Caco-2 (cell line): ENCODE results near the gene RGS10. TPM values are rescaled to one million over a fixed set of nuclear protein-coding genes. Genes with fewer than 3 reads are reported as not detected.

Source experiments
- BruUV-seq: library from RNA; stranded (reverse); fragments of 400-500 nt; replicated peaks from 2 replicates; lab custom pipeline; 2021; lab: Mats Ljungman, UMichigan
- CTCF ChIA-PET: fragments of 300-600 bp; sonication (Branson Sonifier 250); formaldehyde crosslinking; loops from one replicate; lab custom pipeline; 2022; ENCODE audit warnings: antibody characterized with exemption; lab: Charles Lee
- POLR2A ChIA-PET: fragments of 300-600 bp; sonication (Branson Sonifier 250); formaldehyde crosslinking; loops from one replicate; lab custom pipeline; 2022; ENCODE audit warnings: antibody characterized with exemption; lab: Charles Lee
- DNase-seq, 2 experiments: peaks; one replicate each; pipeline versions ENCODE4 v3.0.0 to v3.0.0-alpha.2; 2020 to 2022
- H3K27me3 ChIP-seq: replicated peaks from 2 replicates; pipeline ENCODE4 v1.6.0; 2011; ENCODE audit warnings: low read length; ENCODE audit not compliant: control insufficient read depth, insufficient read depth
- H3K36me3 ChIP-seq: 2 replicates; pipeline ENCODE4 v1.5.1; 2011; ENCODE audit warnings: low read length; ENCODE audit not compliant: control insufficient read depth, insufficient read depth
- H3K4me1 ChIP-seq: fragments of 250-450 bp; sonication (Bioruptor Pico); 2 replicates; pipeline ENCODE4 v1.5.1; 2020; ENCODE audit warnings: mild to moderate bottlenecking
- H3K4me3 ChIP-seq: 2 replicates; pipeline ENCODE4 v1.5.1; 2011; ENCODE audit warnings: low read depth, mild to moderate bottlenecking, control low read depth, low read length
- H3K9me3 ChIP-seq: fragments of 250-450 bp; sonication (Bioruptor Pico); 2 replicates; pipeline ENCODE4 v1.5.1; 2020; ENCODE audit warnings: mild to moderate bottlenecking, moderate library complexity
- H3K27ac Mint-ChIP-seq: one replicate; pipeline ENCODE4 v1.8.0; 2022; ENCODE audit warnings: mixed read lengths; ENCODE audit not compliant: unreplicated experiment
- H3K27me3 Mint-ChIP-seq: one replicate; pipeline ENCODE4 v1.8.0; 2022; ENCODE audit warnings: mixed read lengths; ENCODE audit not compliant: insufficient read depth, unreplicated experiment
- H3K36me3 Mint-ChIP-seq: one replicate; pipeline ENCODE4 v1.8.0; 2022; ENCODE audit warnings: mild to moderate bottlenecking, mixed read lengths; ENCODE audit not compliant: insufficient read depth, unreplicated experiment
- H3K4me1 Mint-ChIP-seq: one replicate; pipeline ENCODE4 v1.8.0; 2022; ENCODE audit warnings: low read depth, mixed read lengths; ENCODE audit not compliant: unreplicated experiment
- H3K4me3 Mint-ChIP-seq: one replicate; pipeline ENCODE4 v1.8.0; 2022; ENCODE audit warnings: mild to moderate bottlenecking, moderate library complexity, mixed read lengths; ENCODE audit not compliant: unreplicated experiment
- H3K9me3 Mint-ChIP-seq: one replicate; pipeline ENCODE4 v1.8.0; 2022; ENCODE audit warnings: mixed read lengths; ENCODE audit not compliant: unreplicated experiment
- CTCF ChIP-seq, 2 experiments: fragments of 200-600 bp in 1 of 2; IDR thresholded peaks; 1 replicate in 1 of 2; 2 replicates in 1 of 2; pipeline versions ENCODE4 v1.5.1 to v1.8.0; 2011 to 2022; ENCODE audit warnings: antibody characterized with exemption in 1 of 2, control low read depth in 1 of 2, inconsistent platforms in 1 of 2, low read depth in 1 of 2, low read length in 1 of 2, mild to moderate bottlenecking in 1 of 2, moderate library complexity in 1 of 2; ENCODE audit not compliant: insufficient read depth in 1 of 2, severe bottlenecking in 1 of 2, unreplicated experiment in 1 of 2
- intact Hi-C: fragments of 100-400 bp; cut with micrococcal nuclease; formaldehyde crosslinking; loops from one replicate; pipeline ENCODE4 v1.10.0; 2022; ENCODE audit not compliant: unreplicated experiment
- total RNA-seq: library from RNA; stranded (reverse); gene quantifications from 2 replicates; pipeline ENCODE4 v1.2.3, GENCODE V29; 2022

The RGS10 gene
- total RNA-seq, 1 experiment from 2014 or later = 23.2 TPM

GRCh38 chr10:119505131-119505551 lies 37.4 kb downstream of the RGS10 start:
- Mint-ChIP-seq H3K36me3 (no peaks in the 10 kb centered on the region), H3K4me3 (no peak overlapping the region), H3K27me3 (no peaks in the 10 kb centered on the region), H3K27ac (no peak overlapping the region), H3K9me3 (no peaks in the 10 kb centered on the region), H3K4me1 (no peaks in the 10 kb centered on the region)
- H3K27me3 ChIP-seq = no peaks in the 10 kb centered on the region; the same call in 1 of the 2 replicates
- H3K9me3 ChIP-seq = no peaks in the 10 kb centered on the region
- no peak for TF ChIP-seq CTCF (IDR thresholded peaks at IDR 0.05; ENCODE audit: insufficient read depth in 1 of 2, low read depth in 1 of 2, low read length in 1 of 2, severe bottlenecking in 1 of 2, unreplicated experiment in 1 of 2)
- no TSS peak for BruUV-seq
- POLR2A ChIA-PET = no interaction called here
- H3K36me3 ChIP-seq = no peaks in the 10 kb centered on the region
- CTCF ChIA-PET = interaction anchor here (1.5 kb wide), 1 partner anchor 16 kb away, joined by 3 read pairs; no protein-coding TSS in a partner anchor
- H3K4me3 ChIP-seq = no peak overlapping the region
- intact Hi-C loops = no loop called here
- H3K4me1 ChIP-seq = no peaks in the 10 kb centered on the region
- DNase-seq = no peak

GRCh38 chr10:119504651-119505050 lies 37.9 kb downstream of the RGS10 start:
- Histone ChIP-seq H3K9me3 (no peaks in the 10 kb centered on the region), H3K4me1 (no peaks in the 10 kb centered on the region), H3K36me3 (no peaks in the 10 kb centered on the region), H3K4me3 (no peak overlapping the region), H3K27me3 (no peaks in the 10 kb centered on the region; the same call in 1 of the 2 replicates)
- Mint-ChIP-seq H3K36me3 (no peaks in the 10 kb centered on the region), H3K27ac (no peak overlapping the region), H3K4me1 (no peaks in the 10 kb centered on the region), H3K9me3 (no peaks in the 10 kb centered on the region), H3K27me3 (no peaks in the 10 kb centered on the region), H3K4me3 (no peak overlapping the region)
- no peak for TF ChIP-seq CTCF (IDR thresholded peaks at IDR 0.05; ENCODE audit: insufficient read depth in 1 of 2, low read depth in 1 of 2, low read length in 1 of 2, severe bottlenecking in 1 of 2, unreplicated experiment in 1 of 2)
- POLR2A ChIA-PET = no interaction called here
- CTCF ChIA-PET = interaction anchor here (1.5 kb wide), 1 partner anchor 15 kb away, joined by 3 read pairs; no protein-coding TSS in a partner anchor
- DNase-seq = no peak
- intact Hi-C loops = no loop called here
- BruUV-seq = no TSS peak

- no peaks in the 10 kb centered on the region for H3K9me3 Mint-ChIP-seq
- no peaks in the 10 kb centered on the region for H3K36me3 Mint-ChIP-seq
- ChIA-PET CTCF (no interaction called here), POLR2A (no interaction called here)
- no peak overlapping the region for H3K4me3 ChIP-seq
- TF ChIP-seq CTCF (IDR thresholded peaks at IDR 0.05; ENCODE audit: insufficient read depth in 1 of 2, low read depth in 1 of 2, low read length in 1 of 2, severe bottlenecking in 1 of 2, unreplicated experiment in 1 of 2) = no peak
- no peak for DNase-seq
- no peak overlapping the region for H3K4me3 Mint-ChIP-seq
- no peaks in the 10 kb centered on the region for H3K4me1 Mint-ChIP-seq
- H3K4me1 ChIP-seq = no peaks in the 10 kb centered on the region
- intact Hi-C loops = no loop called here
- H3K27me3 Mint-ChIP-seq = no peaks in the 10 kb centered on the region
- no peak overlapping the region for H3K27ac Mint-ChIP-seq
- BruUV-seq = no TSS peak
- no peaks in the 10 kb centered on the region for H3K36me3 ChIP-seq
- no peaks in the 10 kb centered on the region; the same call in 1 of the 2 replicates for H3K27me3 ChIP-seq
- H3K9me3 ChIP-seq = no peaks in the 10 kb centered on the region
Observed at GRCh38 chr10:119503821-119504220, 38.7 kb downstream of the RGS10 start.
